PFSK-1 (cell line): ENCODE measurements around the gene CA11.
A peak's percentile ranks its signal among the peaks of the same experiment; 100 is the strongest.

Experiments used
- POLR2AphosphoS5 ChIP-seq: IDR thresholded peaks from 2 replicates; pipeline ENCODE4 v1.6.1; 2012; ENCODE audit warnings: low read depth, mild to moderate bottlenecking, control low read depth, low read length, moderate library complexity
- TAF1 ChIP-seq: IDR thresholded peaks from 2 replicates; pipeline ENCODE4 v1.6.1; 2012; ENCODE audit warnings: low read length, control low read depth, borderline replicate concordance; ENCODE audit not compliant: insufficient read depth

GRCh38 chr19:48614436-48615230 lies 31.4 kb downstream of the CA11 start, which contains the start of gene FAM83E:
- no peak for TF ChIP-seq TAF1
- peak; percentile 31; the same call in 1 of the 2 replicates for TF ChIP-seq POLR2AphosphoS5
